ENCODE measurements around the gene PIK3C2B. TPM values are rescaled to one million over a fixed set of nuclear protein-coding genes. Genes with fewer than 3 reads are reported as not detected.

The PIK3C2B gene
- total and polyA plus RNA-seq, 2 donors (not counting 1 experiment from before 2014, with no cell fraction given) = 90.3 to 142 TPM

DNA sequence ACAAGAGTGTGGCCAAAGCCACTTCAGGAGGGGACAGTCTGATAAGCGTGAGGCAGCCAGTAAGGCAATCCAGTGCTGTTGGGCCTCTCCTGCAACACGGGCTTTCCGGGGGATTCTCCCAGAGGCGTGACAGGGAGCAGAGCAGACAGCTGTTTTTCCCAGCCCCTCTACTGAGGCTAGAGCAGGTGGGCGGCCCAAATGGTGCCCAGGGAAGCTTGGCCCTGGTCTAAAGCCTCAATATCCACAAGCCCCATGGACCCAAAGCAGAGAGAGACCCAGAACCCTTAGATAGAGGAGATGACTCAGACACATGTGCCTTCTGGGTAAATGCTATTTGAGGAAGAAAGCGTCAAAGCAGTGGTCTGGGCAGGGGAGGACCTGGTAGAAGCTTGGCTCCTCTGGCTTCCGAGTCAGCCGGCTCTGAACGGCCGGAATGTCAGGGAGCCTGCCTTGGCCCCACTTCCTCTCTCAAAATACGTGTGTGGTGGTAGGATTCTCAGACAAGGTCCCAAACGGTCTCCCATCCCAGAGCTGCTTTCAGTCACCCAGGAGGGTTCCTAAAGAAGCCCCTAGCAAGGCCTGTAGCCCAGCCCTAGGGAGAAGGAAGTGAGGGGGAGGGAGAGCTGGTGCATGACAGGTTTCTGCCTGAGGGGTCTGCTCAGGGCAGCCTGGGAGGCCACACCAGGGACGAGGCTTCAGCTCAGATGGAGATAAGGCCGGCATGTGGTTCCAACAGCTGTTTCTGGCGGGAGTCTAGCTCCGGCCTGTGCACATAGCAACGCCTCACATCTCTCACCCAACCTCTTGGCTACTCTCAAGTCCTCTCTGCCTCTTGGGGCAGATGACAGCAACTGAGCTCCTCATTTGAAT lies 28.8 kb downstream of the PIK3C2B start:
- POLR2A ChIA-PET = interaction anchor here (0.6 to 2.5 kb wide), 12 partner anchors 10 to 57 kb away, joined by 3 to 17 read pairs (median 5); partner anchors contain the start of gene PIK3C2B
- Histone ChIP-seq H3K9me3 (ENCODE audit: control extremely low read depth in 1 of 3, control insufficient read depth in 2 of 3, insufficient read depth in 1 of 3, low read length in 2 of 3) (no peaks in the 10 kb centered on the region), H4K20me1 (ENCODE audit: control insufficient read depth, insufficient read depth, low read length, poor library complexity, severe bottlenecking) (peaks cover 8% of the 10 kb centered on the region), H3K4me1 (ENCODE audit: control insufficient read depth in 2 of 2, insufficient read depth in 2 of 2, low read length in 2 of 2) (peaks cover 77 to 80% of the 10 kb centered on the region in 2 donors), H3K36me3 (replicated peaks in 1 of 2; ENCODE audit: control extremely low read depth in 1 of 2, control insufficient read depth in 1 of 2, extremely low read depth in 1 of 2, insufficient read depth in 2 of 2, low read length in 1 of 2) (peaks cover 0 to 31% of the 10 kb centered on the region in 2 experiments), H3K27ac (ENCODE audit: low read length in 2 of 2) (peak overlapping the region; percentile 57 to 72), H3K4me3 (ENCODE audit: control extremely low read depth in 1 of 5, extremely low read depth in 1 of 5, insufficient read depth in 1 of 5, low read depth in 2 of 5, low read length in 4 of 5) (peak overlapping the region in 1 of 5 experiments; percentile 2), H2AFZ (ENCODE audit: insufficient read depth, low read depth, low read length, poor library complexity, severe bottlenecking) (peak overlapping the region; percentile 10), H3K27me3 (replicated peaks in 1 of 4; ENCODE audit: control extremely low read depth in 1 of 4, control insufficient read depth in 3 of 4, insufficient read depth in 4 of 4, low read length in 3 of 4) (no peaks in the 10 kb centered on the region), H3K9ac (ENCODE audit: low read length) (peak overlapping the region; percentile 11), H3K79me2 (ENCODE audit: control insufficient read depth, insufficient read depth, low read length) (peaks cover 54% of the 10 kb centered on the region), H3K4me2 (replicated peaks; ENCODE audit: low read depth, low read length, poor library complexity, severe bottlenecking) (peak overlapping the region; percentile 68)
- CTCF ChIA-PET = interaction anchor here (0.9 to 43.9 kb wide), 13 partner anchors 9 to 67 kb away, joined by 3 to 1884 read pairs (median 7); partner anchors contain the start of gene PIK3C2B
- no peaks in the 10 kb centered on the region for H3K27me3 Mint-ChIP-seq
- peak overlapping the region; percentile 80 for H3K4me3 Mint-ChIP-seq
- peak; percentile 49 for ATAC-seq (ENCODE audit: low read depth)
- TF ChIP-seq EZH2 (IDR thresholded peaks at IDR 0.05; ENCODE audit: borderline replicate concordance, insufficient read depth, low read depth, low read length, poor library complexity, severe bottlenecking) = no peak
- TF ChIP-seq, protein P1, sequence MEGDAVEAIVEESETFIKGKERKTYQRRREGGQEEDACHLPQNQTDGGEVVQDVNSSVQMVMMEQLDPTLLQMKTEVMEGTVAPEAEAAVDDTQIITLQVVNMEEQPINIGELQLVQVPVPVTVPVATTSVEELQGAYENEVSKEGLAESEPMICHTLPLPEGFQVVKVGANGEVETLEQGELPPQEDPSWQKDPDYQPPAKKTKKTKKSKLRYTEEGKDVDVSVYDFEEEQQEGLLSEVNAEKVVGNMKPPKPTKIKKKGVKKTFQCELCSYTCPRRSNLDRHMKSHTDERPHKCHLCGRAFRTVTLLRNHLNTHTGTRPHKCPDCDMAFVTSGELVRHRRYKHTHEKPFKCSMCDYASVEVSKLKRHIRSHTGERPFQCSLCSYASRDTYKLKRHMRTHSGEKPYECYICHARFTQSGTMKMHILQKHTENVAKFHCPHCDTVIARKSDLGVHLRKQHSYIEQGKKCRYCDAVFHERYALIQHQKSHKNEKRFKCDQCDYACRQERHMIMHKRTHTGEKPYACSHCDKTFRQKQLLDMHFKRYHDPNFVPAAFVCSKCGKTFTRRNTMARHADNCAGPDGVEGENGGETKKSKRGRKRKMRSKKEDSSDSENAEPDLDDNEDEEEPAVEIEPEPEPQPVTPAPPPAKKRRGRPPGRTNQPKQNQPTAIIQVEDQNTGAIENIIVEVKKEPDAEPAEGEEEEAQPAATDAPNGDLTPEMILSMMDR (IDR thresholded peaks at IDR 0.05) = no peak
- peak; percentile 57 for DNase-seq
- 28% methylated on average over 11 of the region's 17 CpGs for WGBS (ENCODE audit: insufficient coverage)
- peak overlapping the region; percentile 95 for H3K27ac Mint-ChIP-seq
- peaks cover 84% of the 10 kb centered on the region for H3K4me1 Mint-ChIP-seq
- intact Hi-C loops (cut with micrococcal nuclease) = loop anchor here (1.0 to 2.0 kb wide), 3 partner anchors 13 to 29 kb away; partner anchors contain the start of gene PIK3C2B
- no peaks in the 10 kb centered on the region for H3K9me3 Mint-ChIP-seq (ENCODE audit: insufficient read depth)
